ENCODE data around the gene NLE1.
"Not testable (repeated sequence)": the region's sequence is repeated elsewhere in the genome, so short reads cannot be mapped to it uniquely, and the experiment has no call there.

The NLE1 gene

GRCh38 chr17:35164716-35165115 lies 22.6 kb upstream of the NLE1 start:
- Histone ChIP-seq H3K4me3 (no peak overlapping the region), H3K27ac (no peak overlapping the region)

- H3K4me3 ChIP-seq: no peak overlapping the region
- no peak overlapping the region for H3K27ac ChIP-seq
Measured at GRCh38 chr17:35163886-35164285, 21.8 kb upstream of the NLE1 start.

- no peak overlapping the region for H3K4me3 ChIP-seq
Measured at GRCh38 chr17:35162755-35163154, 20.7 kb upstream of the NLE1 start.

GRCh38 chr17:35161281-35161761 lies 19.2 kb upstream of the NLE1 start:
- H3K4me3 ChIP-seq: no peak overlapping the region
- H3K27ac ChIP-seq: peak overlapping the region in 7 of 21 experiments; percentile 38 to 85 (median 50)

More at GRCh38 chr17:35162755-35163154, 20.7 kb upstream of the NLE1 start:
- H3K27ac ChIP-seq: peak overlapping the region in 2 of 21 experiments; percentile 71 to 85

- Histone ChIP-seq H3K4me3 (no peak overlapping the region), H3K27ac (peak overlapping the region in 5 of 21 experiments; percentile 50 to 85 (median 70))
Measured at GRCh38 chr17:35160354-35161201, 18.5 kb upstream of the NLE1 start.

GRCh38 chr17:35159940-35160339 lies 17.8 kb upstream of the NLE1 start:
- Histone ChIP-seq H3K4me3 (no peak overlapping the region), H3K27ac (peak overlapping the region in 2 of 21 experiments; percentile 50 to 85)

- no peak overlapping the region for H3K4me3 ChIP-seq
- H3K27ac ChIP-seq: no peak overlapping the region
Measured at GRCh38 chr17:35155246-35155645, 13.1 kb upstream of the NLE1 start.

- H3K4me3 ChIP-seq: no peak overlapping the region
- no peak overlapping the region for H3K27ac ChIP-seq
Measured at GRCh38 chr17:35154196-35155165, 12.4 kb upstream of the NLE1 start.

GRCh38 chr17:35152421-35153140 lies 10.5 kb upstream of the NLE1 start:
- no peak overlapping the region for H3K27ac ChIP-seq
- no peak overlapping the region for H3K4me3 ChIP-seq

- H3K27ac ChIP-seq, H3K4me3 ChIP-seq: not testable (repeated sequence)
Measured at GRCh38 chr17:35151080-35151479, 9.0 kb upstream of the NLE1 start.

- Histone ChIP-seq H3K4me3 (no peak overlapping the region), H3K27ac (no peak overlapping the region)
Measured at GRCh38 chr17:35149941-35150340, 7.8 kb upstream of the NLE1 start.

GRCh38 chr17:35148144-35148543 lies 6.0 kb upstream of the NLE1 start:
- Histone ChIP-seq H3K4me3 (no peak overlapping the region), H3K27ac (peak overlapping the region in 1 of 21 experiments; percentile 4)

- H3K27ac ChIP-seq: peak within 1 kb of the TSS in 1 of 21 experiments; percentile 4
- no peak within 1 kb of the TSS for H3K4me3 ChIP-seq
Measured at GRCh38 chr17:35147375-35147905, 5.3 kb upstream of the NLE1 start, which contains the start of gene UNC45B. TSS of gene UNC45B (plus strand) at chr17:35147817. CDS start at chr17:35148264, 447 bp downstream.

GRCh38 chr17:35146214-35146833 lies 4.2 kb upstream of the NLE1 start:
- no peak overlapping the region for H3K27ac ChIP-seq

GRCh38 chr17:35144840-35145239 lies 2.7 kb upstream of the NLE1 start:
- Histone ChIP-seq H3K27ac (no peak overlapping the region), H3K4me3 (no peak overlapping the region)

More at GRCh38 chr17:35146214-35146833, 4.2 kb upstream of the NLE1 start:
- H3K4me3 ChIP-seq: no peak overlapping the region

- H3K4me3 ChIP-seq: peak overlapping the region in 5 of 7 experiments; percentile 75 to 99 (median 96)
- H3K27ac ChIP-seq: peak overlapping the region in 4 of 21 experiments; percentile 23 to 79 (median 62)
Measured at GRCh38 chr17:35142467-35142796, 329 bp upstream of the NLE1 start.

- H3K4me3 ChIP-seq: no peak overlapping the region
- no peak overlapping the region for H3K27ac ChIP-seq
Measured at GRCh38 chr17:35138218-35138617, 3.9 kb downstream of the NLE1 start.

GRCh38 chr17:35135322-35135721 lies 6.8 kb downstream of the NLE1 start:
- Histone ChIP-seq H3K4me3 (no peak overlapping the region), H3K27ac (no peak overlapping the region)

All from skin epidermis (tissue), 12 donors.